Peyer's patch (tissue), 4 donors: ENCODE data around the gene ZCRB1. TPM values are rescaled to one million over a fixed set of nuclear protein-coding genes. Genes with fewer than 3 reads are reported as not detected.

Experiments
- DNase-seq, 3 donors: peaks; one replicate each; pipeline ENCODE4 v3.0.0-alpha.2; 2017 to 2019
- H3K27ac ChIP-seq, 4 donors: fragments of 200-600 bp; sonication (generic); one replicate each; pipeline ENCODE4 v1.5.1; 2016 to 2019
- H3K27me3 ChIP-seq, 2 donors: fragments of 200-600 bp; sonication (generic); one replicate each; pipeline ENCODE4 v1.5.1; 2019
- H3K36me3 ChIP-seq, 3 donors: fragments of 200-600 bp; sonication (generic); one replicate each; pipeline ENCODE4 v1.5.1; 2016 to 2019
- H3K4me1 ChIP-seq, 4 donors: fragments of 200-600 bp; sonication (generic); one replicate each; pipeline ENCODE4 v1.5.1; 2016 to 2019
- H3K4me3 ChIP-seq, 4 donors: fragments of 200-600 bp; sonication (generic); 1 replicate in 3 of 4; 2 replicates in 1 of 4; pipeline ENCODE4 v1.5.1; 2016 to 2019; ENCODE audit warnings: mild to moderate bottlenecking in 1 of 4
- H3K9me3 ChIP-seq, 4 donors: fragments of 200-600 bp; sonication (generic); one replicate each; pipeline ENCODE4 v1.5.1; 2016 to 2019; ENCODE audit warnings: mild to moderate bottlenecking in 1 of 4
- POLR2A ChIP-seq, 2 donors: fragments of 450-650 bp; IDR thresholded peaks; one replicate each; pipeline ENCODE4 v1.5.1; 2017; ENCODE audit warnings: antibody characterized with exemption in 2 of 2, mild to moderate bottlenecking in 2 of 2, moderate library complexity in 2 of 2
- total RNA-seq, 4 donors: library from RNA; depleted of rRNA; stranded (reverse); fragments of >200 nt; gene quantifications; one replicate each; pipeline ENCODE4 v1.1.0, GENCODE V29; 2016
- TF ChIP-seq, protein P1 (sequence below), 6 experiments: fragments of 450-650 bp in 4 of 6; fragments of 200-600 bp in 2 of 6; sonication (generic) in 1 of 6; IDR thresholded peaks; one replicate each; pipeline ENCODE4 v1.5.1; 2017 to 2019; ENCODE audit warnings: antibody characterized with exemption in 6 of 6, mild to moderate bottlenecking in 3 of 6, moderate library complexity in 1 of 6

The ZCRB1 gene
- total RNA-seq, 4 donors from 2014 or later: 9.1 to 18.7 (median 12.2) TPM

- Histone ChIP-seq H3K4me1 (no peaks in the 10 kb centered on the region), H3K36me3 (no peaks in the 10 kb centered on the region), H3K27ac (no peak overlapping the region), H3K4me3 (no peak overlapping the region), H3K9me3 (no peaks in the 10 kb centered on the region), H3K27me3 (no peaks in the 10 kb centered on the region)
- DNase-seq: no peak
- TF ChIP-seq, protein P1, sequence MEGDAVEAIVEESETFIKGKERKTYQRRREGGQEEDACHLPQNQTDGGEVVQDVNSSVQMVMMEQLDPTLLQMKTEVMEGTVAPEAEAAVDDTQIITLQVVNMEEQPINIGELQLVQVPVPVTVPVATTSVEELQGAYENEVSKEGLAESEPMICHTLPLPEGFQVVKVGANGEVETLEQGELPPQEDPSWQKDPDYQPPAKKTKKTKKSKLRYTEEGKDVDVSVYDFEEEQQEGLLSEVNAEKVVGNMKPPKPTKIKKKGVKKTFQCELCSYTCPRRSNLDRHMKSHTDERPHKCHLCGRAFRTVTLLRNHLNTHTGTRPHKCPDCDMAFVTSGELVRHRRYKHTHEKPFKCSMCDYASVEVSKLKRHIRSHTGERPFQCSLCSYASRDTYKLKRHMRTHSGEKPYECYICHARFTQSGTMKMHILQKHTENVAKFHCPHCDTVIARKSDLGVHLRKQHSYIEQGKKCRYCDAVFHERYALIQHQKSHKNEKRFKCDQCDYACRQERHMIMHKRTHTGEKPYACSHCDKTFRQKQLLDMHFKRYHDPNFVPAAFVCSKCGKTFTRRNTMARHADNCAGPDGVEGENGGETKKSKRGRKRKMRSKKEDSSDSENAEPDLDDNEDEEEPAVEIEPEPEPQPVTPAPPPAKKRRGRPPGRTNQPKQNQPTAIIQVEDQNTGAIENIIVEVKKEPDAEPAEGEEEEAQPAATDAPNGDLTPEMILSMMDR (IDR thresholded peaks at IDR 0.05): no peak
- TF ChIP-seq POLR2A (IDR thresholded peaks at IDR 0.05): no peak
These were observed 44.0 kb downstream of the ZCRB1 start for GRCh38 chr12:42281844-42282243.

DNA sequence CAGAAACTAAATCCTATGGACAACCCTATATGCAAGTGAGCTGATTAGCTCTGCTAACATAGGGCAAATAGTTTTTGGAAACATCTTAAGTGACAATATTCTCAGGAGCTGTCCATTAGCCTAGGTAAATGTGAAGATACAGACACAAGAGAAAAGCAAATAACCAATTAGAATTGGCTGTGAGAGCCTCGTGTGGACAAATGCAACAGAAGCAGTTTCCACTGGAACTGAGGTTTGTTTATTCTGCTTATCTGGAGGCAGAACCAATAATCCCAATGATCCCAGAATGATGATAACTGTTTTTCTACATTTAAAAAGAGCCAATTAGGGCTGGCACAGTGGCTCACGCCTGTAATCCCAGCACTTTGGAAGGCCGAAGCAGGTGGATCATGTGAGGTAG, 44.6 kb downstream of the ZCRB1 start:
- TF ChIP-seq, protein P1 (IDR thresholded peaks at IDR 0.05): no peak
- no peak for TF ChIP-seq POLR2A (IDR thresholded peaks at IDR 0.05)
- no peaks in the 10 kb centered on the region for H3K27me3 ChIP-seq
- no peaks in the 10 kb centered on the region for H3K9me3 ChIP-seq
- no peak for DNase-seq
- no peak overlapping the region for H3K4me3 ChIP-seq
- no peaks in the 10 kb centered on the region for H3K4me1 ChIP-seq
- H3K27ac ChIP-seq: no peak overlapping the region
- no peaks in the 10 kb centered on the region for H3K36me3 ChIP-seq

GRCh38 chr12:42278128-42278510, 47.8 kb downstream of the ZCRB1 start:
- Histone ChIP-seq H3K4me3 (no peak overlapping the region), H3K27me3 (no peaks in the 10 kb centered on the region), H3K36me3 (no peaks in the 10 kb centered on the region), H3K4me1 (no peaks in the 10 kb centered on the region), H3K27ac (no peak overlapping the region), H3K9me3 (no peaks in the 10 kb centered on the region)
- TF ChIP-seq, protein P1 (IDR thresholded peaks at IDR 0.05): no peak
- no peak for TF ChIP-seq POLR2A (IDR thresholded peaks at IDR 0.05)
- no peak for DNase-seq

- DNase-seq: no peak
- no peaks in the 10 kb centered on the region for H3K27me3 ChIP-seq
These were observed 48.3 kb downstream of the ZCRB1 start for GRCh38 chr12:42277396-42278127.

GRCh38 chr12:42275499-42275898, 50.4 kb downstream of the ZCRB1 start:
- no peak for DNase-seq
- no peak overlapping the region for H3K27ac ChIP-seq
- H3K4me3 ChIP-seq: no peak overlapping the region
- no peaks in the 10 kb centered on the region for H3K4me1 ChIP-seq
- H3K27me3 ChIP-seq: no peaks in the 10 kb centered on the region
- H3K9me3 ChIP-seq: no peaks in the 10 kb centered on the region
- no peaks in the 10 kb centered on the region for H3K36me3 ChIP-seq
- no peak for TF ChIP-seq POLR2A (IDR thresholded peaks at IDR 0.05)
- TF ChIP-seq, protein P1 (IDR thresholded peaks at IDR 0.05): no peak

More at GRCh38 chr12:42277396-42278127, 48.3 kb downstream of the ZCRB1 start:
- Histone ChIP-seq H3K27ac (no peak overlapping the region), H3K4me1 (no peaks in the 10 kb centered on the region), H3K9me3 (no peaks in the 10 kb centered on the region), H3K4me3 (no peak overlapping the region), H3K36me3 (no peaks in the 10 kb centered on the region)
- no peak for TF ChIP-seq POLR2A (IDR thresholded peaks at IDR 0.05)
- TF ChIP-seq, protein P1 (IDR thresholded peaks at IDR 0.05): no peak
